ENCODE data around the gene GNA12.
"Not testable (repeated sequence)": the region's sequence is repeated elsewhere in the genome, so short reads cannot be mapped to it uniquely, and the experiment has no call there.

Gene GNA12

GRCh38 chr7:2732959-2733584, 111.0 kb downstream of the GNA12 start:
- no peak for TF ChIP-seq CTCF (conservative IDR thresholded peaks at IDR 0.05; ENCODE audit: low read length)
- no peak overlapping the region for H3K4me3 ChIP-seq (ENCODE audit: low read length)
- peak; percentile 68 for DNase-seq (ENCODE audit: low read depth)

- DNase-seq (ENCODE audit: low read depth) = no peak
- TF ChIP-seq CTCF (conservative IDR thresholded peaks at IDR 0.05; ENCODE audit: low read length) = no peak
Observed at GRCh38 chr7:2732388-2732787, 111.7 kb downstream of the GNA12 start.

GRCh38 chr7:2730846-2731770, 113.0 kb downstream of the GNA12 start:
- DNase-seq (ENCODE audit: low read depth) = no peak
- no peak overlapping the region for H3K4me3 ChIP-seq (ENCODE audit: low read length)
- no peak for TF ChIP-seq CTCF (conservative IDR thresholded peaks at IDR 0.05; ENCODE audit: low read length)

More at GRCh38 chr7:2732388-2732787, 111.7 kb downstream of the GNA12 start:
- no peak overlapping the region for H3K4me3 ChIP-seq (ENCODE audit: low read length)

- peak; percentile 42 for DNase-seq (ENCODE audit: low read depth)
- no peak for TF ChIP-seq CTCF (conservative IDR thresholded peaks at IDR 0.05; ENCODE audit: low read length)
- no peak overlapping the region for H3K4me3 ChIP-seq (ENCODE audit: low read length)
Observed at GRCh38 chr7:2729893-2730716, 114.0 kb downstream of the GNA12 start.

GRCh38 chr7:2729031-2729892, 114.8 kb downstream of the GNA12 start:
- no peak for TF ChIP-seq CTCF (conservative IDR thresholded peaks at IDR 0.05; ENCODE audit: low read length)
- H3K4me3 ChIP-seq (ENCODE audit: low read length) = no peak overlapping the region
- DNase-seq (ENCODE audit: low read depth) = no peak

GRCh38 chr7:2728316-2729030, 115.6 kb downstream of the GNA12 start:
- TF ChIP-seq CTCF (conservative IDR thresholded peaks at IDR 0.05; ENCODE audit: low read length) = no peak
- no peak overlapping the region for H3K4me3 ChIP-seq (ENCODE audit: low read length)
- DNase-seq (ENCODE audit: low read depth) = no peak

- DNase-seq (ENCODE audit: low read depth); H3K4me3 ChIP-seq (ENCODE audit: low read length): not testable (repeated sequence)
Observed at GRCh38 chr7:2727206-2727605, 116.9 kb downstream of the GNA12 start.
